ENCODE measurements around the gene ADAP1.

ADAP1 gene

DNA sequence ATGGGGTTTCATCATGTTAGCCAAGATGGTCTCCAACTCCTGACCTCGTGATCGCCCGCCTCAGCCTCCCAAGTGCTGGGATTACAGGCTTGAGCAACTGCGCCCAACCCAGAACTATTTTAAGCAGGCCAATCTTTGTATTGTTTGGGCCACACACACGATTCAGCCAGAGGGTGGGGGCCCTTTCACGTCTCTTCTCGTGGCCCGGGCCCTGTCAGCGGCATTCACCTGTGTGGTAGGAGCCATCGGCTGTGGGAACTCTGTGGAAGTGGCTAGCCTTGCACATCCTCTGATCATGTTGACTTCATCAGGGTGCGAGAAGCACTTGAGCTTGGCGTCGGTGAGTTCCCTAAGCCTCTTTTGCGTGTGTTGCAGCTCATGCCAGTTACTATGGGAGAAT, 105.3 kb downstream of the ADAP1 start:
- H2AFZ ChIP-seq (ENCODE audit: low read length, unreplicated experiment) = no peak overlapping the region
- peaks cover 14% of the 10 kb centered on the region for H3K36me3 ChIP-seq (ENCODE audit: insufficient read depth, low read length)
- H3K4me1 ChIP-seq (ENCODE audit: control insufficient read depth, insufficient read depth, low read length, unreplicated experiment) = no peaks in the 10 kb centered on the region
- H3K4me3 ChIP-seq (ENCODE audit: low read depth, low read length) = no peak overlapping the region
- no peaks in the 10 kb centered on the region for H3K79me2 ChIP-seq (ENCODE audit: control insufficient read depth, insufficient read depth, low read length, unreplicated experiment)
- no peak overlapping the region for H3K27ac ChIP-seq (ENCODE audit: low read depth, low read length)
- H3K27me3 ChIP-seq (ENCODE audit: insufficient read depth, low read length) = no peaks in the 10 kb centered on the region

All from ACC112 (cell line).